Ecto neural progenitor cell (in vitro differentiated cells): ENCODE results near the gene YJU2.
"Not testable (repeated sequence)": the region's sequence is repeated elsewhere in the genome, so short reads cannot be mapped to it uniquely, and the experiment has no call there.

Experiments used
- DNase-seq: peaks from one replicate; pipeline ENCODE4 v3.0.0-alpha.2; 2018; ENCODE audit warnings: low spot score

YJU2 gene

GRCh38 chr19:4246767-4247593, at the start of gene YJU2:
Gene YJU2 (plus strand): TSS chr19:4247080. CDS start chr19:4247147, 67 bp downstream.
- DNase-seq, result peak; percentile 98

DNA sequence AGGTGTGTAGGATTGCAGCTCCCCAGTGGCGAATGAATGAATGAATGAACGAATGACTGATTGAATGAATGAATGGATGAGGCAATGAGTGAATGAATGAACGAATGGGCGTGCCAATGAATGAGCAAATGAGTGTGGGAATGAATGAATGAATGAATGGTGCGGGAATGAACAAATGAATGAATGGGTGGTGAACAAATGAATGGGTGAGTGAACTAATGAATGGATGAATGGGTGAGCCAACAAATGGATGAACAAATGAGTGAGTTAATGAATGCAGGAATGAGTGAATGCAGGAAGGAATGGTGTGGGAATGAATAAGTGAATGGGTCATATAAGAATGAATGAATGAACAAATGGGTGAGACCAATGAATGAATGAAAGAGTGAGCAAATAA, 49.7 kb upstream of the YJU2 start:
- DNase-seq, result no peak

DNA sequence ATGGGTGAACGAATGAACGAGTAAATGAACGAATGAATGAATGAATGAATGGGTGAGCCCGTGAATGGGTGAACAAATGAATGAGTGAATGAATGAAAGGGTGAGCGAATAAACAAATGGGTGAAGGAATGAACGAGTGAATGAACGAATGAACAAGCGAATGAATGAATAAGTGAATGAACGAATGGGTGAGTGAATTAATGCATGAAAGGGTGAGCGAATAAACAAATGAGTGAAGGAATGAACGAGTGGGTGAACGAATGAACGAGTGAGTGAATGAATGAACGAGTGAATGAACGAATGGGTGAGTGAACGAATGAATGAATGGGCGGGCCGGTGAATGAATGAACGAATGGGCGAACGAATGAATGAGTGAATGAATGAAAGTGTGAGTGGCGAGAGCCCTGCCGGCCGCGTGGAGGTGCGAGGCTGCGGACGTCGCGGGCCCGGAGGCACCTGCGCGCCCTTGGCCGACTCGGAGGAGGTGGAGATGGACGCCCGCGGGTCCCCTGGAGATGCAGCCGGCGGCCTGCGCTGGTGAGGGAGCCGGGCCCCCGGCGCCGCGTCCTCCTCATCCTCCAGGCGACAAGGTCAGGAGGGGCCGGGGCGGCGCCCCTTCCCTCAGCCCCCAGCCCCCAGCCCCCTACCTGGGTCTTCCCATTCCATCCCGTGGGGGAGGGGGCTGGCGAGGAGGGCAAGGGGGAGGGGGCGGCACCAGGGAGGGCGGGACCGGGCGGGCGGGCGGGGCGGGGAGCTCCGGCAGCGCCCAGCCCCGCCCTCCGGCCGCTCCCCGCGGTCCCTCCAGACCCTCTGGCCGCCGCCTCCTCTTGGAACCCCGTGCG, 49.0 kb upstream of the YJU2 start:
- DNase-seq, result no peak

GRCh38 chr19:4198467-4199126, 48.3 kb upstream of the YJU2 start:
- peak; percentile 64 for DNase-seq

GRCh38 chr19:4199699-4200293, 47.1 kb upstream of the YJU2 start:
- DNase-seq, result no peak

DNA sequence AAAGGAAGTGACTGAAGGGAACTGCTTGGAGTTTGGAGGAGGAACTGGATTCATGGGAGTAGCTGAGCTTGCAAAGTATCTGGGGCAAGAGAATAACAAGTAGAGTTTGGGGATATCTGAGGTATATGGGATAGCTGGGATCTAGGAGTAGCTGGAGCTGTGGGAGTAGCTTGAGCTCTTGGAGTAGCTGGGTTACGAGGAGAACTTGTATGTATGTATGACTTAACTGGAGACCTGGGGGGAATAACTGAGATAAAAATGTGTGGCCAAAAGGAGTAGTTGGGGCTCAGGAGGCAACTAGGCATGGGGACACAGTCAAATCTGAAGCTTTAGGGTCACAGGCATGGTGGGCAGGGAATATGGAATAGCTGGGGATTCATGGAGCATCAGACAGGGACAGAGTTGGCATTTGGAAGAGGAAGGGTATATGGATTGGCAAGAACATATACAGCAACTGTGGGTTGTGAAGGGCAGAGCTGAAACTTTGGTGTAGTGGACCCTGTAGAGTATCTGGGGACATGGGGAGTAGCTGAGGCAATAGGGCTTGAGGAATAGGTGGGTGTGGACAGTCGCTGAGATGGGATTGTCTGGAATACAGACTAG, 45.8 kb upstream of the YJU2 start:
- no peak for DNase-seq

DNA sequence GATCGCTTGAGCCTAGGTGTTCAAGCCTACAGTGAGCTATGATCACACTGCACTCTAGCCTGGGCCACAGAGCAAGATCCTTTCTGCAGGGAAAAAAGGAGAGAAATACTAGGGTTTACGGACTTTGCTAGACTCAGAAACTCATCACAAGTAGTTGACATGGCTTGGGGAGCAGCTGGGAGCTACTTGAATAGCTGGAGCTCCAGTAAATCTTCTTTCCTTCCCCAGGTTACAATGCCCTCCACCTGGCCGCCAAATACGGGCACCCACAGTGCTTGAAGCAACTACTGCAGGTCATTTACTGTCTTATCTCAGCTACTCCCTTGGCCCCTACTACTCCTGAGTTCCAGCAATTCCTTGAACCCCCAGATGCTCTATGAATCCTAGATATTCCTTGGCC, 45.1 kb upstream of the YJU2 start:
- DNase-seq, result no peak

DNA sequence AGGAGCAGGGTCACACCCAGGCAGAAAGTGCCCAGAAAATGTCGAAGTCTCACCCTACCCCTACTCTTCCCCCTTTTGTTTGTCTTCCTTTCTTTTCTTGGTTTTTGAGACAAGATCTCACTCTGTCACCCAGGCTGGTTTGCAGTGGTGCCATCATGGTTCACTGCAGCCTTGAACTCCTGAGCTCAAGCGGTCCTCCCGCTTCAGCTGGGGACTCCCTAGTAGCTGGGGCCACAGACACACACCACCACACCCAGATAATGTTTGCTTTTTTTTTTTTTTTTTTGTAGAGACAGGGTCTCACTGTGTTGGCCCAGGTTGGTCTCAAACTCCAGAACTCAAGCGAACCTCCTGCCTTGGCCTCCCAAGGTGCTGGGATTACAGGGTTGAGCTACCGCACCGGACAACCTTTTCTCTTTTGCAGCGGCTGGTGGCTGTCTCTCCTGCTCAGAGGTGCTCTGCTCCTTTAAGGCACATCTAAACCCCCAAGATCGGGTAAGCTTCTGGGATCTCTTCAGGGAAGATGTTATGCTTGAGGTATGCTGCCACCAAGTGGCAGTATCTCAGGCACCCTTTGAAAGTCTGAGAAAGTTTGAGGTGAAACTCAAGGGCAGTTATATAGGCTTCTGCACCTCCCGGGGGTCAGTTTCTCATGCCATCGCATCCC, 39.9 kb upstream of the YJU2 start:
- DNase-seq, result no peak

GRCh38 chr19:4208385-4209094, 38.3 kb upstream of the YJU2 start:
- no peak for DNase-seq

DNA sequence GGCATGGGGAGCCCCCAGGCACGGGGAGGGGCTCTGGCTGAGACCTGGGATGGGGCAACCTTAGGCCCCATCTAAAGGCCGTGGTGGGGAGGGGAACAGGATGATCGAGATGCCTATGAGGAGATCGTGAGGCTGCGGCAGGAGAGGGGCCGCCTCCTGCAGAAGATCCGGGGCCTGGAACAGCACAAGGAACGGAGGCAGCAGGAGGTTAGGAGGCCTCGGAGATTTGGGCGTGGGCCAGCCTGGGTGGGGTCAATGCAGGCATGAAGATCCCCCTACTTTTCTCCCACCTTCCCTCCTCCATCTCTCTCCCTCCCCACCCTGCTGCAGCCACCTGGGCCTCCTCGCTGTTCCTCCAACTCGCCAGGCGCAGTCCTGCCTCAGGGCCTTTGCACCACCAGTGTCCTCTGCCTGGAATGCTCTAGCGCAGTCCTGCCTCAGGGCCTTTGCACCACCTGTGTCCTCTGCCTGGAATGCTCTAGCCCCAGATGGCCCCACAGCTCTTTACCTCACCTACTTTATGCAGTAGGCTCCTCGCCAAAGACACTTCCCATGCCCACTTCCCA, 36.6 kb upstream of the YJU2 start:
- DNase-seq, result no peak

GRCh38 chr19:4213116-4213515, 33.8 kb upstream of the YJU2 start:
- DNase-seq, result no peak

- no peak for DNase-seq
These were observed 31.1 kb upstream of the YJU2 start for GRCh38 chr19:4215807-4216206.

- no peak for DNase-seq
These were observed 30.0 kb upstream of the YJU2 start for GRCh38 chr19:4216846-4217245.

- DNase-seq, result no peak
These were observed 29.2 kb upstream of the YJU2 start for GRCh38 chr19:4217429-4218264.

- DNase-seq, result not testable (repeated sequence)
These were observed 28.4 kb upstream of the YJU2 start for GRCh38 chr19:4218523-4218922.

DNA sequence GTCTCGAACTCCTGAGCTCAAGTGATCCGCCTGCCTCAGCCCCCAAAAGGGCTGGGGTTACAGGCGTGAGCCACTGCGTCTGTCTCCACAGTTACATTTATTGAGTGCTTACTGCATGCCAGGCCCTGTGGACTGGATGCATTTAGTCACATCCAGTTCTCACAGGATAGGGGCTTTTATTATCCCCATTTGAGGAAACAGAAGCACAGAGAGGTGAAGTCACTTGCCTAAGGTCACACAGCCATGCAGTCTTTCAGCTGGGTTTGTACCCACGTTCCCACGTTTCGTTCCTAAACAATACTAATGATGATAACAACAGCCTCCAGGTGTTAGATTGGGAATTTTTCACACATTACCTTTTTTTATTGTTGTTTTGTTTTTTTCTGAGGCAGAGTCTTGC, 26.7 kb upstream of the YJU2 start:
- no peak for DNase-seq

- no peak for DNase-seq
These were observed 22.4 kb upstream of the YJU2 start for GRCh38 chr19:4224470-4224869.

DNA sequence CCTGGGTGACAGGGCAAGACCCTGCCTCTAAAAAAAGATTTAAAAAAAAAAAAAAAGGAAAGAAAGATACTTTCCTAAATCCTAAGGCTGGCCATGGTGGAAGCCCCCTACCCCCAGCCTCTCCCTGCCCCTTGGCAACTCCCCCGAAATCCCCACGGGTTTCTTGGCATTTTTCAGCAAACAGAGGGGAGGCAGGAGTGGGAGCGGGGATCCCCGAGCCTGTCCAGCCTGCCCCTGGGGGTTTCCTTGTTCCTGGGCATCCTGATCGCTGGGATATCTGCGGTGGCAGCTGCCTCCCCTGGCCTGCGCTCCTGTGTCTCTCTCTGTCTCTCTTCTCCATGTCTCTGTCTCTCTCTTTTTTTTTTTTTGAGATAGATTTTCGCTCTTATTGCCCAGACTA, 21.0 kb upstream of the YJU2 start:
- DNase-seq, result no peak

- no peak for DNase-seq
These were observed 19.1 kb upstream of the YJU2 start for GRCh38 chr19:4227771-4228170.
